Measurements from ENCODE around the gene BCKDHA.
"Not testable (repeated sequence)": the region's sequence is repeated elsewhere in the genome, so short reads cannot be mapped to it uniquely, and the experiment has no call there.

Gene BCKDHA

DNA sequence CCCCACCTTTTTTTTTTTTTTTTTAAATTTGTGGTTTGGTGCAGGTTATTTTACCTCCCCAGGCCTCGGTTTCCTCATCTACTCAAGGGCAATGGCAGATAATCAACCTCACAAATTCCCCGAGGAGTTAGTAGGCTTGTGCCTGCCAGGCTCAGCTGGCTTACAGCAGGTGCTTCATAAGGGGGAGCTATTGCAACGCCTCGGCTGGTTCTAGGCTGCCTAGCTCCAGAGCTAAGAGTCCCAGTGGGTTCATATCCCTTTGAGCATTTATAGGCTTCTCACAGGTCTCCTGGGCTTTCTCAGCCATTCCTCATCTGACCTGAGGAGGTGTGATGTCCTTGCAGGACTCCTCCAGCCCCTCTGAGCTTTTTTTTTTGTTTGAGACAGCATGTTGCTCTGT, 10.6 kb downstream of the BCKDHA start:
- no peak for DNase-seq

DNA sequence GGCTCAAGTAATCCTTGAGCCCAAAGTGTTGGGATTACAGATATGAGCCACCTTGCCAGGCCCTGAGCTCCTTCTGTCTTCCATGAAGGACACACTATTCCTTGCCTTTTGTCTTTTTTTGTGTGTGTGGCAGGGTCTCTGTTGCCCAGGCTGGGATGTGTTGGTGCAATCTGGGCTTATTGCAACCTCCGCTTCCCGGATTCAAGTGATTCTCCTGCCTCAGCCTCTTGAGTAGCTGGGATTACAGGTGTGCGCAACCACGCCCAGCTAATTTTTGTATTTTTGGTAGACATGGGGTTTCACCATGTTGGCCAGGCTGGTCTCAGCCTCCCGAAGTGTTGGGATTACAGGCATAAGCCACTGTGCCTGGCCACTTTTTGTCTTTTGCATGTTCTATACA, 11.2 kb downstream of the BCKDHA start:
- DNase-seq: not testable (repeated sequence)

DNA sequence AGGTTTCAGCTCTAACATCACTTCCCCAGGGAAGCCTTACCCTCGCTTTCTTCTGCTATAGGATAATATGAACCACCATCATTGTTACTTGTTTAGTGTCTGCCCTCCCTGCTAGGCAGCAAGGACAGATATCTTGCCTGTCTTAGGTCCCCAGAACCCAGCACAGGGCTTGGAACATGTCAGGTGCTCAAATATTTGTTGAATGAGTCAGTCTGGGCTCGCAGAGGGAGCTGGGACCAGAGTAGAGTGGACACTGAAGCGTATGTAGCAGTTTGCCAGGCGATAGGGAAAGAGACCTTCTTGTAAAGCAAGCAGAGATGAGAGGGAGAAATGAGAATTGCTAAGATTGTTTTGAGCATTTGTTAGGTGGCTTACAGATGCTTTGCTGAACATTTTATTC, 11.7 kb downstream of the BCKDHA start:
- peak; percentile 12 for DNase-seq

DNA sequence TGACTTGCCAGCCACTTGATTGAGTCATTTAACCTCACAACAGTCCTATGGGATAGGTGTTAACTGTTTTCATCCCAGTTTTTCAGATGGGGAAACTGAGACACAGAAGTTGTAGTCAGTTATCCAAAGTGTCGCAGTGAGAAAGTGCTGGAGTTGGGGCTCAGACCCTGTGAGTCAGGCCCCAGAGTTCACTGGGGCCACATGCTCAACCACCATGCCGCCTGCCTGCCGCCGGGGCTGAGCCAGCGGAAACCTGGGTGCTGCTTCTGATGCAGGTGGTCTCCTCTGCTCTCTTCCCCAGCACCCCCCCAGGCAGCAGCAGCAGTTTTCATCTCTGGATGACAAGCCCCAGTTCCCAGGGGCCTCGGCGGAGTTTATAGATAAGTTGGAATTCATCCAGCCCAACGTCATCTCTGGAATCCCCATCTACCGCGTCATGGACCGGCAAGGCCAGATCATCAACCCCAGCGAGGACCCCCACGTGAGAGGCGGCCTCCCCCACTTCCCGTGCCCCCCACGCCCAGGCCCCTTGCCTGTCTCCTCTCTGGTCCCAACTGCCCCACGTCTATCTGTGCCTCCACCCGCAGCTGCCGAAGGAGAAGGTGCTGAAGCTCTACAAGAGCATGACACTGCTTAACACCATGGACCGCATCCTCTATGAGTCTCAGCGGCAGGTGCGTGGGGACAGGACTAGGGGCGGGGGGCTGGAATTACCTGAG, 12.9 kb downstream of the BCKDHA start:
- no peak for DNase-seq

DNA sequence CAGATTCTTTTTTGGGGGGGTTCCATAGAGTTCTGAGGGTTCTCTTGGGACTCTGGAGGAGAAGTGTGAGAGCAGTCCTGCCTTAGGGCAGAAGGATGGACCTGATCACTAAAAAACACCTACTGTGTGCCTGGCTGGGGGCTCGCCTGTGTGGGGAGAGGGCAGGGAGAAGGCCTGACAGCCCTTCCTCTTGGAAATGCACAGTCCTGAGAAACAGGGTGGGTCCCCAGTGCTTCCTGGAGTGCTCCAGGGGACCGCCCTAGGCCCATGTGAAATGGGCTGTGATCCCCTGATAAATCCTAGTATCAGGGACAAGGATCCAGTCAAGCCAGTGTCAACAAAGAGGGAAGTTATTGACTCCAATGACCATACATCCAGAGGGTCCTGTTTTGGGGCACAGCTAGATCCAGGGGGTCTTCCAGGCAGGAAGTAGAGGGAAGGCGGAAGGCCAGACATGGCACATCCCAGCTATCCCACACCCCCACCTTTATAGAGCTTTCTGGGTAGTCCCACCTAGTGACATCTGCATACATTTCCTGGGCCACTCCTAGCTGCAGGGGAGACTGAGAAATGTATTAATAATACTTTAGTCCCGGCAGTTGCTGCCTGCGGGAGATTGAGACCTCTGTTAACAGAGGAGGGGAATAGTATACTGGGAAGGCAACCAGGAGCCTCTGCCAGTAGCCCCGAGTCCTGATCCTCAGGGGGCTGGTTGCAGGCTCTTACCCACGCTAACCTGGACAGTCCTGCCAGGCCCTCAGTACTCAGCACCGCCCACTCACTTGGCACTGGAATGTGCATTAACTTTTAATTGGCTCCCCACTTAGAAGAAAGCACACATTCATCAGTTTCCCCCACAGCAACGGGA, 13.7 kb downstream of the BCKDHA start:
- DNase-seq: no peak

DNA sequence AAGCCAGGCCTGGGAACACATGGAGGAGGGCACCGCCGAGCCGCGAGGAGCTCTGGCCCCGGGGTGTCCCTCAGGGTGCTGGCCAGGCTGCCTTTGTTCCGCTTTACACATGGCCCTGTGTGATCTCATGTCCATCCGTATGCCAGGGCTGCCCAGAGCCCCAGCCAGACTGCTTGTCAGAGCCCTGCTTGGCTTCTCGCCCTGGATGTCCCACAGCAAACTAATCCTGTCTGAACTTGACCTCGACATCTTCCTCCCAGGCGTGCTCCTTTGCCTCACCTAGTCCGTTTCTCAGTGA, 14.3 kb downstream of the BCKDHA start:
- no peak for DNase-seq

DNA sequence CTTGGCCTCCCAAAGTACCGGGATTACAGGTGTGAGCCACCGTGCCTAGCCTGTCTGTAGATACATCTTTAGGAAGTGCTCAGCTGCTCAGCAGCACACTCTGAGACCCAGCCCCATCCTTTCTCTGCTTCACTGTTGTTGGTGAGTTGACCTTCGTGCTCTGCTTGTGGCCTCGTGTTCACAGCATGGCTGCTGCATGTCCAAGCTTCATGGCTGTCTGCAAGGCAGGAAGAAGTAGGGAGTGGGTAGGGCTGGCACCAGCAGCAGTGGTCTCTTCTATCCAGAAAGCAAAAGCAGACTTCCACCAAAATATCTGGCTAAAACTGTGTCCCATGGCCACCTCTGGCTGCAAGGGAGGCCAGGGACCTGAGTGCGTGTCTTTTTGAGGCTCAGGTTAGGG, 15.3 kb downstream of the BCKDHA start:
- DNase-seq: no peak

DNA sequence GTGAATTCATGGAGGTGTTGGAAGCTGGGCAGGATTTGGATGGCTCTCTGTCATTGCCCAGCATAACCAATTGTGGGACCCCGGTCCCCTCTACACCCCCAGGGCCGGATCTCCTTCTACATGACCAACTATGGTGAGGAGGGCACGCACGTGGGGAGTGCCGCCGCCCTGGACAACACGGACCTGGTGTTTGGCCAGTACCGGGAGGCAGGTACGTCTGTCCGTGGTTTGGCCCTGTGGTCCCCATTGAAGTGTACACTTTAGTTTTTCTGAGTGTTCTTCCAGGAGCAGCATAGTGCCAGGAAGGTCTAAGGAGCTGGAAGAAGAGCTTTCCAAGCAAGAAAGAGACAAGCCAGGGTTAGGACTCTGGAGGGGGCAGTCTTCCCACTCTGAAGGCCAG, 16.3 kb downstream of the BCKDHA start:
- no peak for DNase-seq

DNA sequence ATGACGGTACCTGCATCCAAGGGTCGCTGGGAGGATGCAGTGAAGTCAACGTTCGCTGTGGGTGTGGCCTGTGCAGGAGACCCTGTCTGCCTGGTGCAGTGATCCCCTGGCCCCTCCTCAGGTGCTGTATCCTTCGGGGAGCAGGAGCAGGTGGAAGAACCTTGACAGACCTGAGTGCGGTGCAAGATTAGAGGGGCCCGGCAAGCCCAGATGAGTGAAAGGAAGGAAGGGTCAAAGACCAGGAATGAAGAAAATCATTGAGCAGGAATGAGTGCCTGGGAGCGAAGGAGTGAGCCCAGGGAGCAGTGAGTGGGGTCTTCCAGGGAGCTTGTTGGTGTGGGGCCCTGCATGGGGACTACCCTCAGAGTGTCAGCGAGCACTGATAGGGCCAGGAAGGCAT, 16.8 kb downstream of the BCKDHA start:
- no peak for DNase-seq

DNA sequence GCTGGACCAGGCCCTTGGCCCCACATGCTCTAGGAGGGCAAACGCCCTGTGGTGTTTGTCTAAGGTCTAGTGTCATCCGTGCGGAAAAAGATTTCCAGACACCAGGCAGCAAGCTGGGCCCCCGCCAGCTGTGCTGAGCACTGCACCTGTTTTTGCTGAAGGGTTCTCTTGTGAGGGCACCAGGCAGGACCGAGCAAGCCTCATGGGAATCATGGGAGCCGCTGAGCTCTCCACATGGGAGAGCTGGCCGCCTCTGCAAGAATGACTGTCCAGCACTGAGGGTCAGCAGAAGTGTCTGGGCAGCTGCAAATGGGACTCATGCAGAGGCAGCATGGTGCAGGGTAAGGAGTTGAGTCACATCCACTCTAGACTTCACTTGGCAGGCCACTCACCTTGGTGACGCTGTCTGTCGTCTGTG, 17.5 kb downstream of the BCKDHA start:
- DNase-seq: no peak

DNA sequence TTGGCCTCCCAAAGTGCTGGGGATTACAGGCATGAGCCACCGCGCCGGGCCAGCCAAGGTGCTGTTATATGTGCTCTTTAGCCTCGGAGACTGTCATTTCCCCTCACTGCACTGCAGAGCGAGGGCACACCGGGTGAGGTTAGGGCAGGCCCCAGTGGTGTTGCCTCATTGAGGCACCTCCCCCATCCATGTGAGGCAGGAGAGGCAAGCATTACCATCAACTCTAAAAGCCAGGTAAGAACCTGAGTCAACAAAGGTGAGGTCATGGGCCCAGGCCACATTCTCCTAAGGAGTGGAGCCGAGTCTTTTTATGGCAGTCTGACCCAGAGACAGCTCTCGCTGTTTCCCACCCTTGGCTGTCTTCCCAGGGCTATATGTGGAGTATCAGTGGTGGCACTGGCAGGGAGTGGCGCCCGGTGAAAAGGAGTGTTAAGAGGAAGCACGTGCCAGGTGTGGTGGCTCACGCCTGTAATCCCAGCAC, 18.6 kb downstream of the BCKDHA start:
- no peak for DNase-seq

DNA sequence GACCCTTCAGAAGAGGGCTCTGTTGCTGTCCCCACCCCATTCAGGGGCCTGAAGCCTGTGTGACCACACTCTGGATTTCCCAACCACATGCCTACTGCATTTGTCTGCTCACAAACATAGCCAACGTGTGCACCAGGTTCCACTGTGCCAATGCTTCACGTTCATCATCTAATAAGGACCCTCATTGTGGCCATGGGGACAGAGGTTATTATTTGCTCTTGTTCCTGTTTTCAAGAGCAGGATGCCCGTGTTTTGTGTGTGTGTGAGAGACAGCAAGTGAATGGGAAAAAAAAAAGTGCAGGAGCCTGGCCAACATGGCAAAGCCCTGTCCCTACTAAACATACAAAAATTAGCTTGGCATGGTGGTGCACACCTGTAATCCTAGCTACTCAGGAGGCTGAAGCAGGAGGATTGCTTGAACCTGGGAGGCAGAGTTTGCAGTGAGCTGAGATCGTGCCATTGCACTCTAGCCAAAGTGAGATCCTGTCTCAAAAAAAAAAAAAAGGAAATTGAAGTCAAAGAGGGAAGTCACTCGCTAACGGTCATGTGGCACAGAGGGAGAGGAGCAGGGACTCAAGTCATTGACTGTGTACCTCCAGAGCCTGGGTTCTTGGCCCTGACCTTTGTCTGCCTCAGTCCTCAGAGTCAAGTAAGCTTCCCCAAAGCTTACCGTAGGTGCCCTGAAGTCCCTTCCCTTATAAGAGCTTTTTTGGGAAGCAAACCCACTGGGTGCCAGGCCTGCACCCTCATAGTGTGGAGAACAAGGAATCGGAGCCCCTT, 22.7 kb downstream of the BCKDHA start:
- DNase-seq: no peak

DNA sequence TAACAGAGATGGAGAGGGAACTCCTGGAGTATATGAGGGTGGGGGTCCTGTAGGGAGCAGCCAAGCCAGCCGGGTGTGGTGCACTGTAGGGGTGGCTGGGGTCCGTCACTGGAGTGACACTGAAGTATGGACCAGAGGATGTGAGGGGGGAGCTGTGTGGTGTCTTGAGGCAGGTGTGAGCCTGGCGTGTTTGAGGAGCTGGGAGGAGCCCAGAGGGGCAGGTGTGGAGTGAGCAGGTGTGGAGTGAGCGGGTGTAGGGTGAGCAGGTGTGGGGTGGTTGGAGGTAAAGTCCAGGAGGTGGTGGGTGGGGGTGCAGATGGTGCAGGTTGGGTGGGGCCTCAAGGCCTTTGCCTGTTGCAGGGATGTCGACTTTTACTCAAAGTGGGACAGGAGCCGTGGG, 23.7 kb downstream of the BCKDHA start:
- DNase-seq: no peak

DNA sequence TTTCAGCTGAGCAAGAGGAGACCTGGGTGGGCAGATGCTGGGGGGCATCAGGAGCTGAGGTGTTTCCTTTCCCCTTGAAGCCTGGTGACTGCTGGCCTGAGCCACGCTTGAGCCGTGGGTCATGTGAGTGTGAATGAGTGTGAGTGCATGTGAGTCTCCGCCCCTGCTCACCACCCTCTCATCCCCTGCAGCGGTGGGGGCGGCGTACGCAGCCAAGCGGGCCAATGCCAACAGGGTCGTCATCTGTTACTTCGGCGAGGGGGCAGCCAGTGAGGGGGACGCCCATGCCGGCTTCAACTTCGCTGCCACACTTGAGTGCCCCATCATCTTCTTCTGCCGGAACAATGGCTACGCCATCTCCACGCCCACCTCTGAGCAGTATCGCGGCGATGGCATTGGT, 24.4 kb downstream of the BCKDHA start:
- no peak for DNase-seq

DNA sequence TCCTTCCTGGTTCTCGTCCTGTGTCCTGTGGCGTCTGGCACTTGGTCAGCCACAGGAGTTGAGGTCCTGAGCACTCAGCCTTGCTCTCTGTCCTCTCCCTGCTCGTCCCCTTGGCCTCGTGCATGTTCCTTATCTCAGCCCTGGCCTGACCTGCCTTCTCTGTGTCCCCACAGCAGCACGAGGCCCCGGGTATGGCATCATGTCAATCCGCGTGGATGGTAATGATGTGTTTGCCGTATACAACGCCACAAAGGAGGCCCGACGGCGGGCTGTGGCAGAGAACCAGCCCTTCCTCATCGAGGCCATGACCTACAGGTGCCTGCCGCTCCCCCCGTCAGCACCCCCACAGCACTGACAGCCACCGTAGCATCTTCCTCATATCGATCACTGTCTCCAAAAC, 24.8 kb downstream of the BCKDHA start:
- DNase-seq: no peak

DNA sequence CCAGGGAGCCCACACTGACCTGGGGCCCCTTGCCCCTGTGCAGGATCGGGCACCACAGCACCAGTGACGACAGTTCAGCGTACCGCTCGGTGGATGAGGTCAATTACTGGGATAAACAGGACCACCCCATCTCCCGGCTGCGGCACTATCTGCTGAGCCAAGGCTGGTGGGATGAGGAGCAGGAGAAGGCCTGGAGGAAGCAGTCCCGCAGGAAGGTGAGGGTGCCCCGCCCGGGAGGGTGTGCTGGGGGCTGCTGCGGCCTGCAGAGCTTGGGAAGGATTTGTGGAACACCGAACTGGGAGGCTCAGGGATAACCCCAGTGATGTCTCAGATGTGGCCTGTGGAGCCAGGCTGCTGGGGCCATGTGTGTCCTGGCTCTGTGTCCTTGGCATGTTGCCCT, 25.3 kb downstream of the BCKDHA start:
- no peak for DNase-seq

DNA sequence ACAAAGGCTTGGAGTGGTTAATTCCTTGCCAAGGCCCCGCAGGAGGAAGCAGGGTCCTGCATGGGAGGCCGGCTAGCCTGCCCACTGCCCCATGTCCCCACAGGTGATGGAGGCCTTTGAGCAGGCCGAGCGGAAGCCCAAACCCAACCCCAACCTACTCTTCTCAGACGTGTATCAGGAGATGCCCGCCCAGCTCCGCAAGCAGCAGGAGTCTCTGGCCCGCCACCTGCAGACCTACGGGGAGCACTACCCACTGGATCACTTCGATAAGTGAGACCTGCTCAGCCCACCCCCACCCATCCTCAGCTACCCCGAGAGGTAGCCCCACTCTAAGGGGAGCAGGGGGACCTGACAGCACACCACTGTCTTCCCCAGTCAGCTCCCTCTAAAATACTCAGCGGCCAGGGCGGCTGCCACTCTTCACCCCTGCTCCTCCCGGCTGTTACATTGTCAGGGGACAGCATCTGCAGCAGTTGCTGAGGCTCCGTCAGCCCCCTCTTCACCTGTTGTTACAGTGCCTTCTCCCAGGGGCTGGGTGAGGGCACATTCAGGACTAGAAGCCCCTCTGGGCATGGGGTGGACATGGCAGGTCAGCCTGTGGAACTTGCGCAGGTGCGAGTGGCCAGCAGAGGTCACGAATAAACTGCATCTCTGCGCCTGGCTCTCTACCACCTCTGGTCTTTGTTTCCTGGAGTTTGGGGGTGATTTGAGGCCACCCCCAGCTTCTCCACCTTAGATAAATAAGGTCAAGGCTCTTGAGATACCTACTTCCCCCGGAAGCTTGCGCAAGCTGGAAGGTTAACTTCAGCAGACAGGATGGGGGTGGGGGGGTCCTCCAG, 26.9 kb downstream of the BCKDHA start:
- no peak for DNase-seq

DNA sequence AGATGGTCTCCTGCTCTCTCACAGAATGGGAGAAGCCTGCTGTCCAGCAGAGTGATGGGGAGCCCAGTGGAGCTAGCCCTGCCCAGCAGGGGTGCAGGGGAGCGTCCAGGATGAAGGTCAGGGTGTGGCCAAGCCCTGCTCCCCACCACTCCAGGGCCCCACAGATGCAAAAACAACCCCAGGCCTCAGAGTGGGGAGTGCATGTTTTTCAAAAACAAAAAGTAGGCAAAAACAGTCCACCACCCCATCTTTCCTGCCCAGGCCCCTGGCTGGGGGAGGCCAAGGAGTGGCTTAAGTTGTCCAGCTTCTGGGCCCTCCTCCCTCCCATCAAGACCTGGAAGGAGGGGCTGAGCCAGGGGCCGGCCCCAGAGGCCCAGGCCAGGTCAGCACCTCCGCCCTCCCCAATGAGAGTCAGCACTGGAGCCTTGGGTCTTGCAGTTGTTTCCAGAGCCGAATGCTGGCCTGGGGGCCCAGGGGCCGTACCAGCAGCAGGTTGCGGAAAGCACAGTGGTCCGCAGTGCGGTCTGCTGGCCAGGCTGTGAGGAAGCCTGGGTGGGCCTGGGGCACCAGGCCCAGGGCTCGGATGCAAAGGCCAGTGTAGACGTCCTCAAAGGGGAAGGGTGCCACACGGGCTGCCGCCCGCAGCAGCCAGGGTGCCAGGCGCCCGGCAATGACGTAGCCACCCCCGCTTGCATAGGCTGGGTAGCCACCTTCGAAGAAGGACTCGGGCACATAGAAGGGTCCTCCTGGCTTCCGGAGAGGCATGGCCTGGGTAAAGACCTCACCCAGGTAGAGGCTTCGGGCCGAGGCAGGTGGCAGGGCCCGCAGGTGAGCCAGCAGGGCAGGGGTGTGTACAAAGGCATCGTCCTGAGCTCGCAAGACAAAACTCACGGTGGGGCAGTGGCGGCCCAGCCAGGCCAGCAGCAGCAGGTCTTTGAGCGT, 27.8 kb downstream of the BCKDHA start:
- no peak for DNase-seq

DNA sequence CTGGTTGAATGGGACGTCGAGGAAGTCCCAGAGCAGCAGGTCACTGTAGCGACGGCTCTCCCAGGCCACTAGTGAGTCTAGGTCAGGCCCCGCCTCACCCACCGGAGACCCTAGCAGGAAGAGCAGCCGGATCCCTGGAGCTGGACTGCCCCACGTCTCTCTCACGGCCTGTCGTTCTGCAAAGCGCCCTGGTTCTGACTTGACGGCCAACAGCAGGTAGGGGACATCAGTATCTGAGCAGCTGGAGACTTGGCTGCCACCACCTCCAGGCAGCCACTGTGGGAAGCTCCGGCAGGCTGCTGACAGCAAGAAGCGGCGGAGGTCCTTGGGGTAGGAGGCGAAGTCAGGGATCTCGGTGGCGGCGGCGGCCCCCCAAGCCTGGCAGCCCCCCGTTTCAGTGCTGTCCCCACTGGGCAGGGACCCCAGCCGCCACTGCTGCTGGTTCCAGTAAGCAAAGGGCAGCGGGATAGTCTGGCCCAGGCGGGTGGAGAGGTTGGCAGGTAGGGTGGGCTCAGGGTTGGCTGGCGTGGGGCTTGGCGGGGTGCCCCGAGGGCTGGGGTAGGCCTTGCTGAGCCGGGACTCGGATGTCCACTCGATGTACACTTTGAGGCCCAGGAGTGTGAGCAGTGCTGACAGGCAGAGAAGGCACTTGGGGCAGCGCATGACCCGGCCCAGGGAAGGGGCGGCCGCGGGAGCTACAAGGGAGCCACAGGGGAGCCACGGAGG, 28.7 kb downstream of the BCKDHA start:
- no peak for DNase-seq

DNA sequence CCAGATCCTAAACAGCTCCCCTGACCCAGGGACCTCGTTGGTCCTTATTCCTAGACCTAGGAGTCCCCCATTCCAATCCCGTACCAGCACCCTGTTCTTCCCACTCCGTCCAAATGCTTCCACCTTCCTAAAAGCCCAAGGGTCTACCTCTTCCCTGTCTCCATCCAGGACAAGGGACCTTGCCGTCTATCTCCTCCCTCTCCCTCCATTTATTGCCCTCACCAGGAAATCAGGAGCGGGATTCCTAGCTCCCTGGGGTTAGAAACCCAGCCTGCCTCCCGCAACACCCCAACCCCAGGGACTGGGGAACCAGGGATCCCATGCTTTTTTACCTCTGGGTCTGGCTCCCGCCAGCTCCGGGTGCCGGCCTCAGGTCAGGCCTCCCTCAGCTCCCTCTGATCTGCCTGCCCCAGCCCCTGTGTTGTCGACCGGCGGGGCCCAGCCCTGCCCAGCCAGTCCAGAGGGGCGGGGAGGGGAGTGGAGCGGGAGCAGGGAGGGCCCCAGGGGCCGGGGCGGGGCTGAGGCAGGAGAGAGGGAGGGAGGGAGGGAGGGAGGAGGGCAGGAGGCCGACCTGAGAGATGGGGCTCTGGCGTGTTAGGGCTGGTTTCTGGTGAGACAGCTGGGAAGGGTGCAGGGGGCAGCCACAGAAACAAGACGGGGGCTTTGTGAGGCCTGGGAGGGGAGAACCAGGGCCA, 29.5 kb downstream of the BCKDHA start, which contains the start of gene B3GNT8:
Gene B3GNT8, minus strand, starts transcription at position 423 of the 695 bp plus-strand sequence. CDS start 596 bp downstream, outside the sequence.
- peak; percentile 51 for DNase-seq
